ENCODE data around the gene KAT2B.

- TF ChIP-seq CTCF (IDR thresholded peaks at IDR 0.05) (no peak), POLR2A (IDR thresholded peaks at IDR 0.05) (no peak)
Measured at GRCh38 chr3:20147361-20147760, 107.1 kb downstream of the KAT2B start.

All from uterus (tissue), 2 donors.